HG02678 (cell line): ENCODE measurements around the gene DDAH1.
"Not testable (repeated sequence)": the region's sequence is repeated elsewhere in the genome, so short reads cannot be mapped to it uniquely, and the experiment has no call there.

ENCODE experiments used
- ATAC-seq: cut with Tn5 transposase; IDR thresholded peaks from one replicate; pipeline ENCODE4 v1.9.1; 2021; ENCODE audit warnings: mild to moderate bottlenecking, moderate library complexity; ENCODE audit not compliant: unreplicated experiment

The DDAH1 gene

DNA sequence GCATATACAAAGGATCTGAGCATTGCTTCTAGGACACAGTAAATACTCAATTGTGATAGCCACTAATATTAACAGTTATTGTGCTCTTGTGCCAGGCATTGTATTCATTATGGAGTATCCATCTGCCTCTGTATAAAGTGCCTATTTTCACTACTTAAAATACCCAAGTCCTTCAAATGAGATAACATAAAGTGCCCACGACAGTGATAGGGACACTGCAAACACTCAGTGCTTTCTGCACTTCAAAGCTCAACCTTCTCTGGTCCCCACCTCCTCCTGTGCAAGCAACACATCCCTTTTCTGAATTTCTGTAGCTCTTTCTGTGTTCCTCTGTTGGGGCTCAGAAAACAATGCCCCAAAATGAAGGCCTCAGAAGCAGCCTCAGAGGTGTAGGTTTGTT, 6.6 kb upstream of the DDAH1 start:
- ATAC-seq, result no peak

DNA sequence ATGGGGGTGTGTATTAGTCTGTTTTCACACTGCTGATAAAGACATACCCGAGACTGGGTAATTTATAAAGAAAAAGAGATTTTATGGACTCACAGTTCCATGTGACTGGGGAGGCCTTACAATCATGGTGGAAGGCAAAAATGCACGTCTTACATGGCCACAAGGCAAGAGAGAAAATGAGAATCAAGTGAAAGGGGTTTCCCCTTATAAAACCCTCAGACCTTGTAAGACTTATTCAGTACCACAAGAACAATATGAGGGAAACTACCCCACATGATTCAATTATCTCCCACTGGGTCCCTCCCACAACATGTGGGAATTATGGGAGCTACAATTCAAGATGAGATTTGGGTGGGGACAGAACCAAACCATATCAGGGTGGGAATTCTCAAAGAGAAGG, 5.2 kb upstream of the DDAH1 start:
- not testable (repeated sequence) for ATAC-seq

DNA sequence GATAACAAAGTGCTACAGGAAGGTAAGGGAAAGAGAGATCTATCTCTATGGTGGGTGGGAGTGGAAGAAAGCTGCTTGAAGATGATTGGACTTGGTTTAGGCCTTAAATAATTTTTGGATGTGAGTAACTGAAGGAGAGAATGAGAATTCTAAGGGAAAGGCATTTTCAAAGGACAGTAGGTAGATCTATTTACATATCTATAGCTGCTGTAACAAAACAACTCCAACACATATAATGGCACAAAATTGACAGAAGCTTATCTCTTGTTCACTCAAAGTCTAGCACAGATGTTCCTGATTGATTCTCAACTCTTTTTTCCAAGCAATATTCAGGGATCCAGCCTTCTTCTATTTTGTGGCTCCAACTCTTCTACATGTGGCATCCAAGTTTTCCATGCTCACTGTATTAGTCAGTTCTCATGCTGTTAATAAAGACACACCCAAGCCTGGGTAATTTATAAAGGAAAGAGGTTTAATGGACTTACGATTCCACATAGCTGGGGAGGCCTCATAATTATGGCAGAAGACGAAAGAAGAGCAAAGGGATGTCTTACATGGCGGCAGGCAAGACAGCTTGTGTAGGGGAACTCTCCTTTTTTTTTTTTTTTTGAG, 3.1 kb upstream of the DDAH1 start:
- no peak for ATAC-seq

DNA sequence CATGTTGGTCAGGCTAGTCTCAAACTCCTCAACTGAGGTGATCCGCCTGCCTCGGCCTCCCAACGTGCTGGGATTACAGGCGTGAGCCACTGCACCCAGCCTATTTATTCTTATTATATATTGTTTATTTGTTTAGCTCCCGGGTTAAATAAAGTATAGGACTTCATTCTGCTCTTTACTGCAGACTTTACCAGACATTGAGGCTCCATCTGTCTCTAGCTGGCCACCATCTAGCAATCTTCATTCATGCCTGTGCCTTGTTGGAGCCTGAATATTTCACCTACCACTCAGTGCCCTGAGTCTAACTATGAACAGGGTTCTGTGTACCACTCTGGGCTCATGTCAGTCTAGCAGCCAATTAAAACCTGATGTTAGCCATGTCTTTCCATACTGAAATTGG, 2.1 kb upstream of the DDAH1 start:
- no peak for ATAC-seq

DNA sequence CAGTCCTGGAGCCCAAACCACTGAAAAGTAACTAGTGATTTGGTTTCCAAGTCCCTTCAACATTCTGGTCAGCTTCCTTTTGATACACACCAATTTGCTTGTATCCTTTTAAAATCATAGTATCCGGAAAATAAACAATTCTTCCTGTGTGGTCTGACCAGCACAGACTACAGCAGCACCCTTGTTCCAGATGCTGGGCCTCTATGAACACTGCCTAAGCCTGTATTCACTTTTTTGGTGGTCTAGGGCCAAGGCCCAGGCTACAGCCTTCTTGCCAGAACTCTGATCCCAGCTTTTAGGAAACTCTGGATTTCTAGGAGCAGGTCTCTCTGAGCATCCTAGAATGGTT, 801 bp upstream of the DDAH1 start:
- ATAC-seq, result no peak

DNA sequence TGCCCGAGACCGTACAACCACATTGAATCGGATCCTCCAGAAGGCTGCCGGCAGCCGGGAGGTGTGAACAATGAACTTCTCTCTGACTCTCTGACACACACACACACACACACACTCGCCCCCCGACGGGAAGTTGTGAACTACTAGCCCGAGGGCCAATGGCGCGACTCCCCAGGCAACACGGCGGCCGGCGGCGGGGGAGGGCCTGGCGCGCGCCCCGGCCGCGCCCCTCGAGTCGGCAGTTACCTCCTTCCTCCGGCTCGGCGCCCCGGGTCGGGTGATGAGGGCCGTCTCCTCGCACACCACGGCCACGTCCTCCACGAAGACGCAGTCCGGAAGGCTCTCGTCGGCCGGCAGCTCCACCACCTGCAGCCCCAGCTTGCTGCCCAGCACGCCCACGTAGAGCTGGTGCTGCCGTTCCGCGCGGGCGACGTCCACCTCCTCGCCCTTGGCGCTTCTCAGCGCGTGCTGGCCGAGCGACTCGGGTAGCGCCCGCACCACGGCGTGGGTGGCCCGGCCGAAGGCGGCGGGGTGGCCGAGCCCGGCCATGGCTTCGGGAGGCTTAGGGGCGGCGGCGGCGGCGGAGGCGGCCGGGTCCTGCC, 361 bp downstream of the DDAH1 start:
- ATAC-seq, result peak; percentile 52

DNA sequence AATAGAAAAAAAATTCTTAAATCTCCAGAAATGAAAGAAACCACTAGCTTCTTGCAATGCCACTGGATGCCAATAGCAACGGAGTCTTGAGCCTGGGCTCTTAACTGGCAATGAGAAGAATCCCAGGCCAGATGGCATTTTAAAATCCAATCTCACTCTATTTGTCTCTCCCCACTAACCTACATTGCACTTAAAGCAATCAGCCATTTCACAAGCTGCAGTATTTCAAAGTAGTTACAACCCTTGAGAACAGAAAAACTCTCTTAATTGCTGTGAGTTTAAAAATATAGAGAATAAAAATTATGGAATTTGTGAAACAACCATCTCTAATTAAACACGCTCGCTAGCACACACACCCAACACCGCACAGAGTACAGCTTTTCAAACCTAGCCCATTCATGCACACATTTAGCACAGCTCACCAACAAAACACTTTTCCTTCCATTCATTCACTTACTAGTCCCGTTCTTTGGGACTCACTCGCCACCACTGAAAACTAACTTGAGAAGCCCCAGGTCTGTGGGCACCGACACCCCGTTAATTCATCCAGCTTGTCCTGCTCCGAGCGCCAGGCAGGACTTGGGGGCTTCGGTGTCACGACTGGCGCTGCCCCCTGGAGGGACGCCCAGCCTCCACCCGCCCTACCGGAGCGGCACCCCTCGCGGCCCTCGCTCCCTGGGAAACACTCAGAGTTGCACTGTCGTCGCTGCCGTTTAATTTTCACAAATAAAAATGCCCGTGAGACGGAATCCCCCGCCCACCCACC, 1.0 kb downstream of the DDAH1 start:
- ATAC-seq, result no peak

DNA sequence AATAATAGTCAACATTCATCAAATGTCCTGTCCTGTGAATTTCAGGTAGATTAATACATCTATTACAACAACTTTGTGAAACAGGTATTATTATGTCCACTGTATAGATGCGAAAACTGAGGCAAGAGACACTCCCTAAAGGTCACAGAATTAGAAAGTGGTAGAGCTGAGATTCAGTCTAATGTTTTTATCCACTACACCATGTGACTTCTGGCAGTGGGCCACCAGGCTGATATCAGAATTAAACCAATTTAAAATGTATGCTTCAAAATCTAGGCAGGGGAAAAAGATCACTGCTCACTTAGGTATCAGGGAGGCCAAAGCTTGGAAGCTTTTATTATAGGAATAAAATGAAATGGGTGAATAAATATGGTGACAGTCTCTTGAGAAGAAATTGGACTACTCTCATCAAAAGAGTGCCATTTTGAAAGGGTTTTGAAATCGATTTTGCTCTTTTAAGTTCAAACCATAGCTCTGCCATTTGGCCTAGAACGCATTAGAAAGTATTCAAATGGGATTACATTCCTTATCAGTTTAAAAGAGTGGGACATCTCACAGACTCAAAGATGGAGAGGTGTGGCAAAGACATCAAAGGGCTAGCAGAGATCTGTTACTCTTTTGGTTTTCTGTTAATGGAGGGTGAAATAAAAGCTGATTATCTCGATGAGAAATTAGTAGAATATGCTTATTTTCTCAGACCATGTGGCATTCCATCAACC, 1.9 kb downstream of the DDAH1 start:
- ATAC-seq, result no peak

DNA sequence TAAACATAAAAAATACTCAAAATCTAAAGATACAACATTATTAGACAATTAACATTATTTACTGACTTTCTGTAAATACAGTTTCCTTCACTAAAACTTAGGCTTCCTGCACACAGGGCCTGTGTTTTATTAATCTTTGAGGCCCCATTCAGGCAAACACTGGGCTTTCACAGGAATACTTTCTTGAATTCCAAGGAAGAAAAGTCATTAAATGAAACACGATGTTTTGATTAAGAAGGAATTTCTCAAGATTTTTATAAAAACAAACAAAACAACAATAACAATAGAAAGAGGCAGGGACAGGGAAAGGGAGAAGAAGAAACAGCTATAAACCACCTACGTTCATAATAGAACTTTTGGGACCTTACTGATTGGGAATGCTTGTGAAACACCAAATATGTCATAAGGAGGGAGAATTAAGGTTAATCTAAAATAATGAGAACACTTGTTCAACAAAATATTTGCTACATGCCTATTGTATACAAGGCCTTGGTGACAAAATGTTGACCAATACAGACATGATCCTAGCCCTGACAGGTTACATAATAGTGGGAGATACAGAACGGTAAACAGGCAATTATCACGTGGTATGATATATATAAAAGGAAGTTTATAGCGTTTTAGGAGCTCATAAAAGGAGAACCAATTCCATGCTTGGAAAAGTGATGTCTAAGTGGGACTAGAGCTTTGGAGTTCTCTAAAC, 3.6 kb downstream of the DDAH1 start:
- ATAC-seq, result no peak

DNA sequence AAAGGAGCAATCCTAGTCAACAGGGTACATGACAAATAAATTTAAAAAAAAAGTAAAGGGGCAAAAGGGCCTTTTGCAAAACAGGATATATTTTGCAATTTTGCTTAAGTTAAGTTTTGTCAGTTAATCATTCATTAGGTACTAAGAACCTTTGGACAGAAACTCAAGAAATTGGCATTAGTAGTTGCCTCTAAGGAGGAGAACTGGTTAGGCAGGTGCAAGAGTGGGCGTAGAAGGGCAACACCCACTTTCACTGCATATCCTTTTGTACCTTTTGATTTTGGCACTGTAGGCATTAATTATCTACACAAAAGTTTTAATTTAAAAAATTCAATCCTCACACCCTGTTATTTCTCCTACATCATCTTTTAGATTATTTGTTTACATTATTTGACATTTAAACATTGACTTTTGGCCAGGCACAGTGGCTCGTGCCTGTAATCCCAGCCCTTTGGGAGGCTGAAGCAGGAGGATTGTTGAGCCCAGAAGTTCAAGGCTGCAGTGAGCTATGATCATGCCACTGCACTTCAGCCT, 4.3 kb downstream of the DDAH1 start:
- ATAC-seq, result no peak

DNA sequence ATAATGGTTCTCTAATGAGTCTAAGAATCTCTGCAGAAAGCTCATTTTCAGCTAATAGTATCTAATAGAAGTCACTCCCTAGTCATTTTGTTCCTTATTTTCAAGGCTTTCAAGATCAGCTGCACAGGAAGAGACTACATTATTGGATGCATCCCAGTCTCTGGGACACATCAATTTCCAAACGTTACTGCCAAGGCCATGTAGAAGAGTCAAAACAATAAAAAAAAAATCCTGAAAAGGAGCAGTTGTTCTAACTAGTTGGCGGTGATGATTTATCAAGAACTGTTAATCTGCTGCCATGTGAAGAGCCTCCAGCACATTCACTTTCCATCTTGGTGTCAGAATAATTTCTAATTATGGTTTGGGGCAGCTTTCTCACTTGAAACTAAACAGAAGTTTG, 5.7 kb downstream of the DDAH1 start:
- no peak for ATAC-seq

DNA sequence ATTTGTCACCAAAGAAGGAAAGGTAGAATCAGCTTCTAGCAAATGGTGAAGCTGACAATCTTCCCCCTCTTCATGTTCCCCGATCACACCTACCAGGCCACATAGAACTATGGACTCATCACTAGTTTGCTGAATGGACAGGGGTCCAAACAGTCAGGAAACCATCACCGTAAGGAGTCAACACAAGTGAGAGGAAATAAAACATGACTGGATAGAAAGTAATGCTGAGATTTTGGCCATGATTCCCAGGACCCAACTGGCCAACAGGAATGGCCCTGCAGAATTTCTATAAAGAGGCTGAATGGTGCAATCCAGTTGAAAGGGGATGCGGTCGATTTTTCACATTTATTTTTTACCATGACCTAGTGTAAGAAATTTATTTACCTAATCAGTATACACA, 10.7 kb downstream of the DDAH1 start:
- no peak for ATAC-seq

DNA sequence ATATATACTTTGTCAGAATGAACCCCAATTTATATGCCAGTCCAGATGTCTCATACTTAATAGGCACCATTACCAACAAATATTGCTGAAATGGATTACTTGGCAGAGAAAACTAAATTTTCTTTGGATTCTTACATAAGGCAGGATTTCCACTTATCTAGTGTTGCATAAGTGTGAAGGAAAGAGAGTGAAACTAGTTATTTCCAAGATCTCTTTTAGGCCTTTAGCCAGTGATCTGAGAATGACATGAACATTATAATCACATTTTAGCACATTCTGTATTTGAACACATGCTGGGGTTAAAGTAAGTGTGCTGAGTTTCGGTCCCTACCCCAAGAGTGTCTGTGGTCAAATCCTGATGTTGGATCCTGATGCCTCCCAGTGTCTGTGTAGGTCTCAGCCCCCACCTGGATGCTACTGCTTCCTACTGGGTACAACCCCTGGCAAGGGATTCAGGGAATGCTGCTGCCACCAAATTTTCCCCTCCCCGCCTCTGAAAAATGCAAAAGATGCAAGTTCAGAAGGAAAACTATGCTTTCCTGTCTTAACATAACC, 11.2 kb downstream of the DDAH1 start:
- ATAC-seq, result no peak

DNA sequence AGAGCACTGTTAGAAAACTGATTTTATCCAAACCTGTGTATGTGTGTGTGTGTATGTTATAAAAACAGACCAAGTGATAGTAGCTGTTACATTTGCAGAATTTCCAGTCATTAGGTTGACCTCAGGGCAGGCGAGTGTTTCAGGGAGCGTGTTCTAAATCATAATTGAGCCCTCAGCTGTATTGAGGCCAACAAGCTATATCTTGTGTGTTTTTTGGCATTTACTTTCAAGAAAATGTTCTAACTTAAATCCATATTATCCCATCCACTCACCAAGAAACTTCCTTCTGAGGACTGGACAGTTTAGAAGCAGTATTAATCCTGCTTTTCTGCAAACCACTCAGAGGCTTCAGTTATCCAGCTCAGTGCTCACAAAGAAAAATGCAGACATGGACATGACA, 12.0 kb downstream of the DDAH1 start:
- no peak for ATAC-seq

DNA sequence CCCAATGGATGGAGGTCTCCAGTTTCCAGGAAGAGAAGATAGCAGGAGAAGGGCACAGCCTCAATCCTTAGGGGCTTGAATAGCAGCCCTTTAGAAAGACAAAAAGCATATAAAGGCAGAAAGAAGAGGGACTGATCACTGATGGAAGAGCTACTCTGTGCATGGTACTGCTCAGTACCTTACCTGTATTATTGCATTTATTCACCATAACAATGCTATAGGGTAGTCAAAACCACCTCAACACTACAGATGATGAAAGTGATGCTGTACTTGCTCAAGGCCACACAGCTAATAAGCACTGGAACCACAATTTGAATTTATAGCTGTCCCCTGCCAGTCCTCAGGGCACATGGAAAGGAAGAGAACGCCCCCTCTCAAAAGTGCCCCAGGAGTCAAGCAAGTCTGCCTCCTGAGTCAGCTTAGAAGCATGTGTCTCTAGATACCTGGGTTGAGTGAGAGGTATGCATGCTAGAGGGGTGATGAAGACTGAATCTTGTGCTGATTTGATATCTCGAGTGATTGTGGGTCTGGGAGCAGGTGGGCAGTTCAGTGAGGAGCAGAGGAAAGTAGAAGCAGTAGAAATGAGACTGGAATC, 13.6 kb downstream of the DDAH1 start:
- no peak for ATAC-seq

DNA sequence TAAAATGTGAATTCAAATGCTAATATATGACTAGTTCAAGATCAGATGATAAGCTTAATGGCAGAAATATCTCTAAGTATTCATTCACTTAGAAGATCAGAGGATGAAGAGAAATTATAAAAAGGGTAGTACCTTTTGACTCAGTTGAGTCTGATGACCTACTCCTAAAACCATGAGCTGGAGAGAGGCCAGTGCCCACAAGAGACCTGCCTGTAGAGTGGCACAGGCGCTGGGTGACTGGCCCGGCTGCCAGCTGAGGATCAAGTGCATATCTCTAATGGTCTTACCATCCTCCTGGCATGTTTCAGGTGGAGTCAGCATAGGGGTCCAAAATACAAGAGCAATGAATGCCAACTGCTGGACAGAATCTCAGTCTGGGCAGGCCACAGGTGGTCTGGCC, 14.1 kb downstream of the DDAH1 start:
- no peak for ATAC-seq

DNA sequence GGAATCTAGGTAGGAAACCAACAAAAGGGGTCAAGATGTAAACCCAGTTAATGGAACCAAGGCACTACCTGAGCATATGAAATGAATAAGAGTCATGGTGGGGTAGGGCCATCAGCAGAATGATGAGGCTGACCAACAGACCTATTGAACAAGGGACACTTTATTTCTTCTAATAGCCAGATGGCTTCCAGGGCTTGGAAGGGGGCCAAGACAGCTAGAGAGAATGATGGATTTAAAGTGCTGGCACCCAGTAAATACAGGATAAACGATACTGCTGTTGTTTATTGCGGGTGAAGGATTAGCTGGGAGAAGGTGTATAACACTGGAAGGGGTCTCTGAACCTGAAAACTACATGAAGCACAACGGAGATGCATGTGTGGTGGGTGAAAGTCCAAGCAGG, 15.6 kb downstream of the DDAH1 start:
- no peak for ATAC-seq

DNA sequence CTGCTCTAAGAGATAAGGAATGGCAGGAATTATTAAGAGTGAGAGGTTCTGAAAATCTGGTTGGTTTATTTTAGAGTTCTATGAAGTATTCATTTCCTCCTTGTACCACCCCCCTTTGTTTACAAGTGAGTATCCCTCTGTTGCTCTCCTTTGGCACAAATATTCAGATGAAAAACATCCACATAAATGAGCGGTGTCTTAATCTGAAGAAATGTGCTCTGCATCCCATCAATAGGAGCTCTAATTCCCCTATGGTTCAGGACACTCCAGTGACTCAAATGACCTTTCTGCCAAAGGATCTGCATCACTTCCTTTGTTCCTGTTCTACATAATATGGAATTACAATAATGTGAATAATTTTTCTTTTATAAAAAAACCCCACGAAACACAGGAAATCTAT, 16.6 kb downstream of the DDAH1 start:
- no peak for ATAC-seq

DNA sequence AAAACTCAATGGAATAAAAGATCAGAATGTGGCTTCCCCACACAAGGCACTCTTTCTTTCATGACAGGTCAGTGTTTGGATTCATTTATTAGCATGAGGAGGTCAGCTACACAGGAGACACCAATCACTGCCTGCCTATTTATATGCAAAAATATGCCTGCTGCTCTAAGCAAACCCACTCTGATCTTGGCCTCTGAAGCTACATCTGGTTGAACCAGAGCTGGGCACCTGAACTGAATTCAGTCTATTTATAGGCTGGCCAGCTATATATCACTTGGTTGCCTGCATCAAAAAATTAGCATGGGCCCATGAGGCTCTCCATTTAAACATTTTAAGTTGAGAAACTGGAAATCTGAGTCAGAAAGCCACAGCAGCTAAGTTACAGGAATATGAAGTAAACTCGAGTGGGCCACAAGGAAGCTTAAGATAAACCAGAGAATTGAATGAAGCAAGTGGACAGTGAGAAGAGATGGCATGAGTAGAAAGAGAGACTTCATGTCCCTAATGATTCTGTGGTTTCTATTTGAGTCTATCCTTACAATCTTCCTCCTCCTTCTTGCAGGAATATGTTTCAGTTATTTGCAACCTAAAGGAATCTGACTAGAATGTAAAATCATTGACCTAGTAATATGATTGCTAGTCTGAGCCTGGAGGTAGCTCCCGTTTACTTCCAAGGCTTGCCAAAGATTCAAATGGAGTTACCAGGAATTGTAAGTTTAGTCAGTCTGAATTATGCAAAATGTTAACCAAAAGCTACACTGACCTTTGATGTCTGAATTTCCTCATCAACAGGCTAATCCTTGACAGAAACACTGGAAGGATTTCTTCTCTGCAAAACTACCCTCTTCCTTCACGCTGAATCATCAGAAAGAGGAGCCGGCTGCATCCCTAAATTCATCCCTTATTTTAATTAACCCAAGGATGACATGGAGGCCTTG, 17.7 kb downstream of the DDAH1 start:
- ATAC-seq, result no peak
